Activated naive CD8-positive, alpha-beta T cell treated with anti-CD3 and anti-CD28 coated beads, Interleukin-2, amount 50 U/mL, for 16 hours (primary cell): Measurements from ENCODE around the gene SOX6.

Experiments
- DNase-seq: peaks from one replicate; pipeline ENCODE4 v3.0.0-alpha.2; 2020; ENCODE audit warnings: low read depth, low spot score

SOX6 gene

DNA sequence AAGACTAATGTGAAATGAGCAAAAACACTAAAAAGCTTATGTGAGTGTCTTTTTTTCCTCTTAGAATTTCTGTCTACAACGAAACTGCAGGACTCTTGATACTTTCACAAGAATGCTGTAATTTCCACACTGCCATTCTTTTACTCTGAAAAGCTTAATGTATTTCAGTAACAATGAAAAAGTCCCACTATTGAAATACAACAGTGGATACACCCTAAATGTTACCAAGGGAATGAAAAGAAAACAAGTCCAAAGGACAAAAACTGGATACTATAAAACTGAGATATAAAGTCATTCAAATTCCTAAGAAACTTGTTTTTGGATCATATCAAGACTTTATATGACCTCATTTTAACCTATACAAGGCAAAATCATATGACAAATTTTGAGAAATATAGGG, 77.4 kb downstream of the SOX6 start:
- no peak for DNase-seq

DNA sequence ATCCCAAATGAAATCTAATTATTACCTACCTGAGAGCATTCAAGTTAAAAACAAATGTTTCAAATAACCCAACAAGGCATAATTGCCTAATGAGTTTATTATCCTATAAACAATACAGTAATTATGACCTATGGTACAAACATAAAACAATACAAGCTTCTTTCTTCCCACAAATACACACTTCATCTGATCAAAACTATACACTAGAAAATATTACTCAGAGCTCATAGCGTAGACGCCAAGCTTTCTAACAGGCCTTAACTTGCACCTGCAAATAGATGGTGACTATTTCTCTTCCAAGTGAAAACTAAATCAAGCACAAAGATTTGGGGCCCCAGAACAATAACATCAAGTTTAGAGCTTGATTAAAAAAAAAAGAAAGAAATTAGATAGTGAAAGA, 78.1 kb downstream of the SOX6 start:
- DNase-seq, result no peak

GRCh38 chr11:16276251-16276650, 80.1 kb downstream of the SOX6 start:
- no peak for DNase-seq

- DNase-seq, result no peak
Observed at GRCh38 chr11:16271258-16271657, 85.1 kb downstream of the SOX6 start.

DNA sequence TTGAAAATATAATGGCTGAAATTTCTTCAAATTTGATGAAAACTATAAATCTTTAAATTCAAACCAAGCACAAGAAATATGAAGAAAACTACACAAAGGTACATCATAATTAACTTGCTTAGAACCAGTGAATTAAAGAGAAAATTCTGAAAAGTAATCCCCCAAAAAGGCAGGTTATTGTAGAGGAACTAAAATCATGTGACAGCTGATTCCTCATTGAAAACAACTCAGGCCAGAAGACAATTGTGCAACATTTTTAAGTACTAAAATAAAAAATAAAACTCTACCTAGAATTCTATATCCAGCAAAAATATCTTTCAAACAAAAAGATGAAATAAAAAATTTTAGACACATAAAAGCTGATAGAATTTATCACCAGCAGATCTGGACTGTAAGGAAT, 90.3 kb downstream of the SOX6 start:
- no peak for DNase-seq

DNA sequence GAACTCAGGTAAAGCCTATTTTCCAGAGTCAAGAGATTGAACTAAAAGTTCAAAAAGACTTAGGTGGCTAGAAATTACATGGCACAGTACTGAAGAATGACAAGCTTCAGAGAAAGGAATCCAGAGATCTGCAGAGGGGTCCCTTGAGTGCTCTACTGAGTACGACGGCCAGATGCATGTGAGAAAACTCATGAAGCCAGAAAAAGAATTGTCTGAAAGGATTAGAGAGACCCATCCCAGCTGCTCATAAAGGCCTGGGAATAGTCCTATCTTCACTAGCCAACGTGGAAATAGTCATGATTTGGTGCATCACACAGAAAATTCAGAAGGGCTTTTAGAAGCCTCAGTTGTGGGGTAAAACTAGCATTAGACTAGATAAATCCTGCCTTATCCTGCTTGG, 91.3 kb downstream of the SOX6 start:
- DNase-seq, result no peak

DNA sequence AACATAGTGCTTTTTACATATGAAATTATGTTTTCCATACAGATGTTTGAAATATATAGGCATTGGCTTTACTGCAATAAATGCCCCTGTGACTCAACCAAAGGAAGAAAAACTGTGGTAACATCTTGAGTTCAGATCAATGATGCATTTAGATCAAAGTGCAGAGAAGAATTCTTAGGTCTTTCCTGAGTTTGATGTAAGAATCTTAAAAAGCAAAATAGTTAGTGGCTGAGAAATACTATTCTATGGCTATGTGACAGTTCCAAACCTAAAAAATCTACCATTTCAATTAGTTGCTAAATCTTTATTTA, 93.7 kb downstream of the SOX6 start:
- DNase-seq, result no peak

GRCh38 chr11:16261836-16262644, 94.3 kb downstream of the SOX6 start:
- no peak for DNase-seq

DNA sequence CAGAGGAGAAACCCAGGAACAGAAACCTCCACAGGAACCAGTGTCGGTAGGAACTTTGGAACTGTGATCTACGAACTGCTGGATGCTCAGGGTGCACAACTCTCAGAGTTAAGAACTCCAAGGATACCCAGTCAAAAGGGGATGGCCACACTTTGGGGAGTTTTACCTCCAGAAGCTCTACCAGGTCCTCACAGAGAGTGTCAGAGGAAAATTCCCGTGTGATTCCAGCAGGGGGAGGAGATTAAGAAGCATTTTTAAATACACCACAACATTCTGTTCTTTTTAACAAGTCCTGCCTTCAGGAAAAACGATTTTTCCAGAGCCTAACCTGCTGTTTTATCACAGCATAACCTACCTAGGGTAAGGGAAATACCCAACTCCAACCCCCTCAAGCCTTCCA, 104.0 kb downstream of the SOX6 start:
- no peak for DNase-seq

GRCh38 chr11:16248248-16248647, 108.1 kb downstream of the SOX6 start:
- no peak for DNase-seq

- DNase-seq, result no peak
Observed at GRCh38 chr11:16242806-16243205, 113.5 kb downstream of the SOX6 start.

DNA sequence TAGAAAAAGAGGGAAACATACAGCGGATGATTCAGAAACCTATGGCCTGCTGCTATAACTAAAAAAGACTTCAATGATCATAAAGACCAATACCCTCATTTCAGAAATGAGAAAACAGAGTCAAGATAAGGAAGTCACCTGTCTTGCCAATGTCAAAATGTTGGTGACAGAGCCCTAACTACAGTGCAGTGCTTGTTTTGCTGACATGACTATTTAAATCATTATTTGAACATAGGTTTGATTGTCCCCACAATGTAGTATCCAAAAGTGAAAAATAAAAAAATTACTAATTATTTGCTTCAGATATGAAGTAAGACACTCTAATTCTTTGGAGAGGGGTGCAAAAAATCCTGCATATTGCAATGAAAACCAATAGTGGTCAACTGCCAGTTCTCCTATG, 115.7 kb downstream of the SOX6 start:
- no peak for DNase-seq

DNA sequence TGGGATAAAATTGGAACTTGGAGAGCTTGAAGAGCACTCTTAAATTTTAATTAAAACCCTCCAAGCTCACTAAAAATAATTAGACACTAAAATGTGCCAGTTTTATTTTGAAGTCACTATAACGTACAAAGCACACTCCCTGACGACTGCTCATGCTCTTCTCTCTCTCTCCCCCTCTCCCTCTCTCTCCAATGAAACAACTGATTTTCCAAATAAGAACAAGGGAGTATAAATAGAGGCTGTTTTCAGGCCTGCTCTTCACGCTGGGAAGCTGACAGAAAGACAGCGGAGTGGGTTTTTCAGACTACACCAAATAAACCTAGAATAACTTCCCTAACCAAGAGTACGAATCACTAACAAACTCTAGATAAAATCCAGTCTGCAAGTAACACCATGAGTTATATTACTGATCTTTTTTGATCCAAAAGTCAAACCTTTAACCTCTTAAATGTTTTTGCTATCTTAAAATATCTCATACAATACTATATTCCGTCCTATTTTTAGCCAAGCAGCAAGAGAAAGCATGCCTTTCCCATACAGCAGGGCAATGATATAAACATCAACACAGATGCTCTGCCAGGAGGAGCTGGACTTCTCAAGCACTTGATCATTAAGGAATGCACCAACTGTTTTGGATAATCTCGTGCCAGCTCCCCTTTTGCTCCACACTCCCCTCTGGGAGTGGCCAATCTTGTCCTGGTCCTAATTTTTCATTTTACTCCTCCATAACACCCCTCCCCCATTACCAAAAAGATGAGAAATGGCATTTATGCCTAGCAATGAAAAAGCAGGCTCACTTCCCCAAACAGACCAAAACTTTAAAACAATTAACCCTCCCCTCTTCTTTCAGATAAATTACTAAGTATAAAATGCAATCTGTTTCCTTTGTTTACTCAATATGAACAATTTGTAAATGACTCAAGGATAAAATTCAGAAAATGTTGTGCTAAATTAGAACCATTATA, 116.9 kb downstream of the SOX6 start:
- no peak for DNase-seq

GRCh38 chr11:16226245-16226644, 130.1 kb downstream of the SOX6 start:
- no peak for DNase-seq

DNA sequence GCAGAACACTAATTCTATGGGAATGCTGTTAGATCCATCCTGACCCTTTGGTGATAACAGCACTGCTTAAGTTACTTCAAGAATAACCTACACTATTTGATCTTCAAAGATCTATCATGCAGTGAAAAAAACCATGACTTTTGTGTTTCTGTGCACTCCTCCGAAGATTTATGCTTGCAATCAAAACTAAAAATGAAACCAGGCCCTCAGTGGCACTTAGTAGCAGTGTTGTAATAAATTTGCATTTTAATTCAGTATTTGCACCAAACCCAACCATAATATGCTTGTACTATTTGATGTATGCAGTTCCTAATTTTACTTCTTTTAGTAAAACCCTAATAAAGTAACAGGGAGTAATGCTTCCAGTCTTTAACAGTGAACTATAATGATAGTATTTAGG, 130.7 kb downstream of the SOX6 start:
- DNase-seq, result no peak

DNA sequence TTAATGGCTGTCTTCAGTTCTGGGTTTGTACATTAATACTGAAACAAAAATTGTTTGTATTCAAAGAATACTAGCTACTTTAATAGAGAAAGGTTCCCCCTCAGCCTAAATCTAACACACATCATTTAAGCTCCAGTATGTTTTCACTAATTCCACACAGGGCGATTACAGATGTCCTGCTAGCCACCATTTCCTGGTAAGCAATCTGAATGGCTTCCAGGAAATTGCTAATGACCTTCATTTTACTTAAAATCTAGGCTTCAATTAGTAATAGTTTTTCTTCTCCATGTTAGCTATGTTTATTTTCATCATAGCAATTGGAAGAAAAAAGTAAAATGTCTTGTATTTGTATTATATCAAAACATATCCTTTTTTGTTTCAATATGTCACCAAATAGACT, 132.8 kb downstream of the SOX6 start:
- no peak for DNase-seq

- DNase-seq, result no peak
Observed at GRCh38 chr11:16217631-16218030, 138.7 kb downstream of the SOX6 start.

- no peak for DNase-seq
Observed at GRCh38 chr11:16216831-16217230, 139.5 kb downstream of the SOX6 start.

- DNase-seq, result no peak
Observed at GRCh38 chr11:16215352-16215751, 141.0 kb downstream of the SOX6 start.

DNA sequence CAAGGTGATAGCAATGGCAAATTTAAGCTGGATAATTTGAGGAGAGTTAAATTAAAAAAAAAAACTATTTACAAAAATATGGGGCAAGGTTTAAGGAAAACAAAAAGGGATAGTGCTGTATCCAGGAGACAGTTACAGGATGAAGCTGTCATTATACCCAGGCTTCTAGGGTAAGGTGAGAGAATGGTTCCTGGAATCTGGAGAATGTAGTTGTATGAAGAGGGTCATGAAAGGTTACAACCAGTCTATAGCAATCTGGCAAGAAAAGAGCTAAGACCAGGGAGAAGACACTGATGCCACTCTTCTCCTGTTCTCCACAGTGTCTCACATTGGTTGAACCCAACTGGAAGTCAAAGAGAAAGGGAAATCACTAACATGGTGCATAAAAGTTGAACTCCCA, 144.9 kb downstream of the SOX6 start:
- no peak for DNase-seq

DNA sequence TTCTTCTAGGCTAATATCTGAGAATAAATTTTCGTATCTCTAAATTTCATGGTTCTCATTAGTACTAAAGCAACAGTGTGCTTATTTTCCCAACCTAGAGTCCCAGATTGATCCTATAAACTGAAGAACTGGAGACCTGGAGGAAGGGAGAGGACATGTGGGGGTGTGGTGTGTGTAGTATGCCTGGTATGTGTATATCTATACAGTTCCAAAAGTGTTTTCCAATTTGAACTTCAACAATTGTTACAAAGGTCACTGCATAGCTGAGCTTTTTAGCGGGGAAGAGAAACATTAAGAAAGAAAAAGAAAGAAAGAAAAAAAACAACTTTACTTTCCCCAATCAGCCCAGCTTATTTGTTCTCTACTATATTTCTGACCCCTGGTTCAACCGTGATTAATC, 152.1 kb downstream of the SOX6 start:
- no peak for DNase-seq

DNA sequence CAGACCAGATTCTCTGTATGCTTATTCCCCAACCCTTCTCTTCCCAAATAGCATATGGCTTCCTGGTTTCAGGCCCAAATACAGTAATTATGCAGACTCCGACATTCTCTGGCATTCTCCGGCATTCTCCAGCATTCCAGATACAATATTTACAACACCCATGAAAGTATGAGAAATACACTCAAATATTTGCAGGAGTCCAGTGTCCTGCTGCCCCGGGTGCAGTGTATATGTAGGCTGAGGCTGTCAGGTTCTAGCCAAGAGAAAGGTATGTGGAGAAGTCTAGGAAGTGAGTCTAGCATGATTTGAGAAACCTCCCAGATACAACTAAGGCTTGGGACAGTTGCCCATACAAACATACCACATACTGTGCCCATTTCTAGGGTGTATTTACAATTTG, 160.7 kb downstream of the SOX6 start:
- no peak for DNase-seq

DNA sequence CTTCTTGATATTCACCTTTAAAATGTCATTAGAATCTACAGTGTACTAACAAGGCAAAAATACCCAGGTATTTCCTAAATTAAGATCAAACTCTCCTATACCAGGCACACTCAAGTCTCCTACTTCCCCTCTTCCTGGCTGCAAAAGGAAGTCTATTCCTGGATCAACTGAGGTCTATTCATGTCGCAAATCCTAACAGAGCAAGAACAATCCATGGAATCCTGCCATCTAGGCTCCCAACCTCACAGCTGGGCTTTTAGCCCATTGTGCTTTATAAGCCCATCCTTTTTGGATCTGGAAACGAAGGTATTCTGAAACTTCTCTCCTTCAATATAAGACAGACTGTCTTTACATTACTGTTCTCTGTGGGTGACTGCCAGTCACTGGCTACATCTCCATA, 161.8 kb downstream of the SOX6 start:
- DNase-seq, result no peak
